Uterus (tissue), 2 donors: ENCODE results near the gene F5.

Experiments used
- POLR2A ChIP-seq, 2 donors: fragments of 450-650 bp; IDR thresholded peaks; one replicate each; pipeline ENCODE4 v1.6.1; 2016; ENCODE audit warnings: antibody characterized with exemption in 2 of 2, mild to moderate bottlenecking in 1 of 2, moderate library complexity in 1 of 2
- TF ChIP-seq, protein P1 (sequence below), 4 experiments: fragments of 200-600 bp in 2 of 4; fragments of 450-650 bp in 2 of 4; sonication (generic) in 2 of 4; IDR thresholded peaks; one replicate each; pipeline ENCODE4 v1.5.1; 2016 to 2019; ENCODE audit warnings: antibody characterized with exemption in 4 of 4, mild to moderate bottlenecking in 2 of 4, moderate library complexity in 1 of 4

DNA sequence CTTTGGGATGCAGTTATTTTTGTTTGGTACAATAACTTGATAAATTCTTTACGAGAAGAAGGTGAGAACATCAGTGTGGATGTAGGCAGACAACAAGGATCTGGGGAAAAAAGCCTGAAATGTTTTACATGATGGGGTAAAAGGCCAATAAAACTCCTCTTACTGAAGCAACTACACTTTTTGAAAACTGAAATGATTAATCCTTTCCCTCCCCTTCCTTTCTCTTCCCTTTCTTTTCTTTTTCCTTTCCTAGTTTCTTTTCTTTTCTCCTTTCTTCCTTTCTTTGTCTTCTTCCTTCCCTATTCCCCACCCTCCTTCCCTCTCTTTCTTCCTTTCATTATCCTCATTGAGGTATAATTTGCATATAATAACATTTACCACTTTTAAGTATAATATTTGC lies 24.6 kb downstream of the F5 start:
- TF ChIP-seq, protein P1, sequence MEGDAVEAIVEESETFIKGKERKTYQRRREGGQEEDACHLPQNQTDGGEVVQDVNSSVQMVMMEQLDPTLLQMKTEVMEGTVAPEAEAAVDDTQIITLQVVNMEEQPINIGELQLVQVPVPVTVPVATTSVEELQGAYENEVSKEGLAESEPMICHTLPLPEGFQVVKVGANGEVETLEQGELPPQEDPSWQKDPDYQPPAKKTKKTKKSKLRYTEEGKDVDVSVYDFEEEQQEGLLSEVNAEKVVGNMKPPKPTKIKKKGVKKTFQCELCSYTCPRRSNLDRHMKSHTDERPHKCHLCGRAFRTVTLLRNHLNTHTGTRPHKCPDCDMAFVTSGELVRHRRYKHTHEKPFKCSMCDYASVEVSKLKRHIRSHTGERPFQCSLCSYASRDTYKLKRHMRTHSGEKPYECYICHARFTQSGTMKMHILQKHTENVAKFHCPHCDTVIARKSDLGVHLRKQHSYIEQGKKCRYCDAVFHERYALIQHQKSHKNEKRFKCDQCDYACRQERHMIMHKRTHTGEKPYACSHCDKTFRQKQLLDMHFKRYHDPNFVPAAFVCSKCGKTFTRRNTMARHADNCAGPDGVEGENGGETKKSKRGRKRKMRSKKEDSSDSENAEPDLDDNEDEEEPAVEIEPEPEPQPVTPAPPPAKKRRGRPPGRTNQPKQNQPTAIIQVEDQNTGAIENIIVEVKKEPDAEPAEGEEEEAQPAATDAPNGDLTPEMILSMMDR (IDR thresholded peaks at IDR 0.05) = no peak
- TF ChIP-seq POLR2A (IDR thresholded peaks at IDR 0.05) = no peak
